HG03039 (cell line): ENCODE measurements around the gene CCNL1.
"Not testable (repeated sequence)": the region's sequence is repeated elsewhere in the genome, so short reads cannot be mapped to it uniquely, and the experiment has no call there.

Experiments used
- ATAC-seq: cut with Tn5 transposase; IDR thresholded peaks from one replicate; pipeline ENCODE4 v1.9.1; 2021; ENCODE audit warnings: mild to moderate bottlenecking, moderate library complexity; ENCODE audit not compliant: unreplicated experiment

Gene CCNL1

DNA sequence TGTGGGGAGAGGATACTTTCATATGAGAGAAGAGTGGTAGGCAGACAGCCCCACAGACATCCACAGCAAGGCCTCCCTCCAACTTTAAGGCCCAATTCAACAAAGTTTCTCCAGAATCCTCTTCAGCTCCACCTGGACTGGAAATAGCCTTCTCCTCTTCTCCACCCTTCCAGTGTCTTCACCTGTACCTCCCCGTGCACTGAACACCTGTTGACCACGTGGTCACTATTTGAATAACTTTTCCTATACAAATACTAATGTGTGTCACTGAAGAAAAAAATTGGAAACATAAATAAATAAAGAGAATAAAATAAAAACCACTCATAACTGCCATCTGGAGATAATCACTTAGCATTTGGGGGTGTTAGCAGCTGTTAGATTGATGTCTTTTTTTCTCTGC is 52.9 kb downstream of the CCNL1 start:
- no peak for ATAC-seq

- peak; percentile 49 for ATAC-seq
Measured at GRCh38 chr3:157104928-157105652, 54.9 kb downstream of the CCNL1 start.

DNA sequence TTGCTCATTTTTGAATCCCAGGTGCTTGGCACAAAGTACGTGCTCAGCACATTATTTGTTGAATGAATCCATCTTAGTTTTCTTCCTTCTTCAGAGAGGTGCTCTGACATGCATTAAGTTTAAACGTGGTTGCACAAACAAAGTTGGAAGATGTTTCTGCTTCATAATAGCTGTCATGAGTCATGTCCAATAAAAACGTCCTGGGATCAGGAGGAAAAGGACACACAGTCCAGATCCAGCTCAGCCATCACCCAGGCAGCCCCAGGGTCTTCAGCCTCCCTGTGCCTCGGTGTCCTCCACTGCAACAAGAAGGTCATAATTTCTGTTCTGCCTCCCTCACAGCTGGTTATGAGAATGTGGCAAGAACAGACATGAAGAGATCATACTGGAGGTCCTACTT is 55.4 kb downstream of the CCNL1 start:
- no peak for ATAC-seq

DNA sequence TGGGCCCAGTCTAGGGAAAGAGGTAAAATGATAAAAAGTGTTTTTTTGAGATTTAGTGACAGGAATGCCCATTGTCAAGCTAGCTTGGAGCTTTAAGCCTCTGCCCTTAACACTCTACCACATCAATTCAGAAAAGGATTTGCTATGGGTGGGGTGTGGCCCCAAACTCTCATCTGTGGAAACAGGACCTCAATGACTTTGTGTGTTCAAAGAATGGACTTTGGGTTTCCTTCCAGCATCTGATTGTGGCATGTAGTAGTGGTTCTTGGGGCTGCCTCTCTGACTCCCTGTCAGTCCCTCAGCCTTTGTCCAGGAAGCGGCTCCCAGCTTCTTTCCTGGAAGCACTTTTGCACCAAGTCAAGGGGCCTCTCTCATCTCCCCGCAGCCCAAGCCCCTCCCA is 56.1 kb downstream of the CCNL1 start:
- no peak for ATAC-seq

- peak; percentile 85 for ATAC-seq
Measured at GRCh38 chr3:157103280-157103679, 56.7 kb downstream of the CCNL1 start.

DNA sequence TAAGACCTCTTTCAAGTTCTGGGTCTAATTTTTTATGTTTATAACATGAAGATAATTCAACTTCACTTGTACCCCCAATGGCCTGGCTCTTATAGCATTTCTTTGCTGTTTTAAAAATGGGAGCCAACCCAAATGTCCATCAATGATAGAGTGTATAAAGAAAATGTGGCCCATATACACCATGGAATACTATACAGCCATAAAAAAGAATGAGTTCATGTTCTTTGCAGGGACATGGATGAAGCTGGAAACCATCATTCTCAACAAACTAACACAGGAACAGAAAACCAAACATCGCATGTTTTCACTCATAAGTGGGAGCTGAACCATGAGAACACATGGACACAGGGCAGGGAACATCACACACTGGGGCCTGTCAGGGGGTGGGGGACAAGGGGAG is 57.4 kb downstream of the CCNL1 start:
- not testable (repeated sequence) for ATAC-seq

- ATAC-seq, result no peak
Measured at GRCh38 chr3:157102098-157102497, 57.8 kb downstream of the CCNL1 start.

DNA sequence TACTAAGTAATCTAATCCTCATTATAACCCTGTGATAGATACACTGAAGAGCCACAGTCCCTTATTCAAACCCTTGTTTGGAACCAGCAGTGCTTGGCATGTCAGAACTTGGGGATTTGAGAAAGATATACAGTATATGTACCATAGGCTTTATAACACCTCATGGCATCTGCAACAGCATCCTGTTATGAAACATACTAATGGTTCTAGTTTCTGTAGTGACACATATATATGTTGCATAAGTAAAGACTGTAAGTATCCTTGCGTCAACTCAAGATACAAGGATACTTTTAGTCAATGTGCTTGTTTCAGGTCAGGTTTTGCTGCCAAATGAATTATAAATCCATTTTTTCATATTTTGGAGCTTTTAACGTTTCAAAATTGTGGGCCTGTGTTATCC is 58.5 kb downstream of the CCNL1 start:
- ATAC-seq, result no peak

DNA sequence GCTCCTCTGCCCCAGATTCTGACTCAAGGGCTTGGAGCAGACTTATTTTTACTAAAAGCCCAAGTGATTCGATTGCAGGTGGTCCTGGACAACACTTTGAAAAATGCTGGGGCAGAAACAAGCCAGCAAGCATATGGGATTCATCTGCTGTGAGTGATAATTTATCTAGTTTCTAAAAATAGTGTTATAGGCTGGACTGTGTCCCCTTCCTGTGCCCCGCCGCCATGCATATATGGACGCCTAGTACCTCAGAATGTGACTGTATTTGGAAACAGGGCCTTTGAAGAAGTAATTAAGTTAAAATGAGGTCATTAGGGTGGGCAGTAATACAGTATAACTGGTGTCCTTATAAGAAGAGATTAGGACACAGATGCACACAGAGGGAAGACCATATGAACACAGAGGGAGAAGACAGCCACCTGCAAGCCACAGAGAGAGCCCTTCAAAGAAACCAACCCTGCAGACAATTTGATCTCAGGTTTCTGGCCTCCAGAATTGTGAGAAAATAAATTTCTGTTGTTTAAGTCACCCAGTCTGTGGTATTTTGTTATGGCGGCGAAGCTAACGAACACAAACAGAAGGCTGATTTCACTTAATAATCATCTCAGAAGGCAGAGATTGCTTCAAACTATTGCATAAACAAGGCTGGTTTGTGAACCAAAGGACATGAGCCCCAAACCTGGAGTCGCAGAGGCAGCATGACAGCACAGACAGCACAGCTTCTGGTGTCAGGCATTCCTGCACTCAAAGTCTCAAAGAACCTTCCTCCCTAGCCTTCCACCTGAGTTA is 59.1 kb downstream of the CCNL1 start:
- ATAC-seq, result no peak

- no peak for ATAC-seq
Measured at GRCh38 chr3:157100096-157100477, 59.9 kb downstream of the CCNL1 start.

DNA sequence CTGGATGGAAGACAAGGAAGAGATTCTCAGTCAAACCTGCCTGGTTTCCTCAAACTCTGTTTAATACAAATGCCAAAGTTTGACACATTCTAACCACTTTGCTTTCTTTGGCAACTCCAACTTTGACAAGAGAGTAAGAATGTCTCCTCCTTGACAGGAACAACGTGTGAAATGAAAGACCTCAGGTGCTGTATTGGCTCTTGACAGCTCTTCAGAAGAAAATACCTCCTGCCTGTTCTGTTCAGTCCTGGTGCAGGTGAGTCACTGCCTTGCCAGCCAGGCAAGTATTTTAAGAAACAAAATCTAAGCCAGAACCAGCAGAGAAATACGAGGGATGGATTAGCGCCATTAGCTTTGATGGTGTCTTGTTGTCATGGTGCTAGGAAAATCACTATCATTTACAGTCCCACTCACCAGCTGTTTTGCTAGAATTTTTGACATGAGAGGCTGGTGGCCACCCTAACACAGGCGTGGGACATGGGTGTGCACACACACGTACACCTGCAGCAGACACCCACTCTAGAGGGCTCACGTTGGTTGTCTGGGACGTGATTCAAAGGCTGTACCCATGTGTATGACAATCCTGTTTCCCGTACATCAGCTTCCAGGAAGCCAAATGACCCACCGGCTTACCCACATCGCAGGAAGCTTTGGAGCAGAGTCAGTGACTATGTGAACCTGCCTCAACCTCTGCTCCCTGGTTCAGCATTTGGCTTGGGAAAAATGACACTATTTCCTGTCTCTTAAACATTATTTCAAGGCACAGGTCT is 60.4 kb downstream of the CCNL1 start:
- no peak for ATAC-seq

DNA sequence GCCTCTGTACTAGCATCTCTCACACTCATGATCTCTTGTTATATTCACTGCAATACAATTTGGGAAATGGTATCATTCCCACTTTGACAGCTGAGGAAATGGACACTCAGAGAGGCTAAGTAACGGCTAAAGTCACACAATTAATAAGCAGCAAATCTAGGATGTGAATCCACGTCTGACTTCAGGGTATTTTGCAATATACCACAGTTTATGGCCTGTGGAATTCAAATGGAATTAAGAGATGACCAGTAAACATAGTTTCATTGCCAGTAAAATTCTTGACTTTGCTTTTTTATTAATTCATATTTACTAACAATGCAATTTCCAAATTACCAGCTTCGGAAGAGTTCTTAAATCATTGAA is 61.1 kb downstream of the CCNL1 start:
- ATAC-seq, result no peak

GRCh38 chr3:157098121-157098822 is 61.7 kb downstream of the CCNL1 start:
- ATAC-seq, result no peak
